GM12891 (cell line): ENCODE data around the gene CHRDL2.

ENCODE experiments used
- PAX5 ChIP-seq: IDR thresholded peaks from 2 replicates; pipeline ENCODE4 v1.6.1; 2011; ENCODE audit warnings: low read length, moderate library complexity, mild to moderate bottlenecking; ENCODE audit not compliant: insufficient read depth, severe bottlenecking
- POLR2A ChIP-seq: IDR thresholded peaks from 2 replicates; pipeline ENCODE4 v1.6.1; 2011; ENCODE audit warnings: low read depth, low read length, control low read depth
- POLR2AphosphoS5 ChIP-seq: IDR thresholded peaks from 2 replicates; pipeline ENCODE4 v1.6.1; 2011; ENCODE audit warnings: low read depth, low read length, control low read depth
- POU2F2 ChIP-seq: IDR thresholded peaks from 2 replicates; pipeline ENCODE4 v1.6.1; 2011; ENCODE audit warnings: low read depth, mild to moderate bottlenecking, control low read depth, low read length, moderate library complexity
- SPI1 ChIP-seq: IDR thresholded peaks from 2 replicates; pipeline ENCODE4 v1.6.1; 2011; ENCODE audit warnings: low read depth, low read length, control low read depth
- TAF1 ChIP-seq: IDR thresholded peaks from 2 replicates; pipeline ENCODE4 v1.6.1; 2011; ENCODE audit warnings: low read depth, low read length, control low read depth

DNA sequence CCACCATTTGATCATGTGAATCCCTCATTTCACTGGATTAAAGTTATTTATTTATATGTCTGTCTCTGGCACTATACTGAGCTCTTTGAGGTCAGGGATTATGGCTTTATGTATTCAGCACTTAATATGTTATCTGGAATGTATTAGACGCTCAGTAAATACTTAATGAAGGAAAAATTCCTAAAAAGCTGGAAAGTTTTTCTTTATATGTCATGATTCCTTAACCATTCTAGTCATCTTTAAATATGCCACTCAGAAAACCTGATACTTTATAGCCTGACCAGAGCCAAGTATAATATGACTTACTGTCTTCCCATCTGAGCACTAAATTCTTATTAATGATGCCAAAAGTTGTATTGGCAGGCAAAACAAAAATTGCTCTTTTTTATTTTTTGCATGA lies 44.5 kb upstream of the CHRDL2 start:
- TF ChIP-seq POLR2A (no peak), TAF1 (no peak), POLR2AphosphoS5 (no peak), POU2F2 (no peak), PAX5 (no peak), SPI1 (no peak)
